Motor neuron (in vitro differentiated cells): ENCODE results near the gene IER5. TPM values are rescaled to one million over a fixed set of nuclear protein-coding genes. Genes with fewer than 3 reads are reported as not detected.
A peak's percentile ranks its signal among the peaks of the same experiment; 100 is the strongest.
"Not testable (repeated sequence)": the region's sequence is repeated elsewhere in the genome, so short reads cannot be mapped to it uniquely, and the experiment has no call there.

Source experiments
- ATAC-seq, 8 experiments: fragments of 200-7000 bp; cut with Tn5 transposase; replicated peaks in 6 of 8; 2 replicates each; pipeline ENCODE4 v1.8.0; 2021; ENCODE audit warnings: mild to moderate bottlenecking in 8 of 8, moderate library complexity in 8 of 8
- H3K27ac ChIP-seq, 2 donors: fragments of 250-450 bp; sonication (Bioruptor Pico); 2 replicates each; pipeline ENCODE4 v1.9.0; 2021; ENCODE audit warnings: antibody characterized with exemption in 2 of 2, mild to moderate bottlenecking in 2 of 2, moderate library complexity in 1 of 2
- H3K4me1 ChIP-seq, 2 donors: fragments of 250-450 bp; sonication (Bioruptor Pico); replicated peaks in 1 of 2; 2 replicates each; pipeline ENCODE4 v1.6.1; 2021; ENCODE audit warnings: antibody characterized with exemption in 2 of 2, mild to moderate bottlenecking in 2 of 2, moderate library complexity in 1 of 2
- H3K4me3 ChIP-seq, 5 donors: fragments of 250-450 bp; sonication (Bioruptor Pico); 2 replicates each; pipeline ENCODE4 v1.9.0; 2021; ENCODE audit warnings: antibody characterized with exemption in 5 of 5, mild to moderate bottlenecking in 5 of 5, moderate library complexity in 4 of 5
- WGBS, 10 experiments: fragments of 450-650 bp; shearing (Covaris generic); methylation state at CpG; one replicate each; pipeline ENCODE4 v1.0.0; 2022; 5-methylcytosine and 5-hydroxymethylcytosine counted together
- in situ Hi-C, 9 experiments: fragments of 400-800 bp; cut with MboI; loops; one replicate each; pipeline ENCODE4 v1.15.0; 2021; ENCODE audit warnings: low sequenced_read_pairs in 9 of 9, low pct_unique_long_range_greater_than_20kb in 2 of 9; ENCODE audit not compliant: unreplicated experiment in 9 of 9
- total RNA-seq, 8 experiments: library from RNA; unstranded; fragments of 300-600 nt; gene quantifications; 2 replicates each; pipeline versions ENCODE4 v1.2.3 to v1.2.4, GENCODE V29; 2022

The IER5 gene
- total RNA-seq, 8 experiments from 2014 or later = 9.6 to 20.1 (median 11.8) TPM

GRCh38 chr1:181114574-181115367 is 26.3 kb downstream of the IER5 start:
- H3K4me3 ChIP-seq = no peak overlapping the region
- WGBS, 10 experiments = 22 to 100% (median 92%) methylated on average over 1 to 11 of the region's 11 CpGs
- H3K4me1 ChIP-seq = peaks cover 32 to 34% of the 10 kb centered on the region in 2 donors
- in situ Hi-C loops = no loop called here
- ATAC-seq = no peak
- H3K27ac ChIP-seq = no peak overlapping the region

GRCh38 chr1:181115368-181115684 is 26.8 kb downstream of the IER5 start:
- Histone ChIP-seq H3K4me1 (peaks cover 26 to 29% of the 10 kb centered on the region in 2 donors), H3K27ac (no peak overlapping the region), H3K4me3 (no peak overlapping the region)
- in situ Hi-C loops = no loop called here
- ATAC-seq = no peak
- WGBS, 10 experiments = 80 to 100% (median 93%) methylated on average over 1 to 3 of the region's 3 CpGs; no CpG with 5 or more reads in 2 of the 10 experiments

GRCh38 chr1:181115971-181116370 is 27.5 kb downstream of the IER5 start:
- 74 to 100% (median 96%) methylated on average over 2 to 9 of the region's 9 CpGs; no CpG with 5 or more reads in 1 of the 10 experiments for WGBS, 10 experiments
- H3K27ac ChIP-seq, H3K4me3 ChIP-seq, in situ Hi-C loops, ATAC-seq: not testable (repeated sequence)
- peaks cover 24 to 26% of the 10 kb centered on the region in 2 donors for H3K4me1 ChIP-seq

- H3K4me1 ChIP-seq = peaks cover 24 to 26% of the 10 kb centered on the region in 2 donors
- no peak overlapping the region for H3K27ac ChIP-seq
- WGBS, 10 experiments = 81 to 100% (median 87%) methylated on average over 1 to 3 of the region's 3 CpGs; no CpG with 5 or more reads in 4 of the 10 experiments
- ATAC-seq = no peak
- in situ Hi-C loops = no loop called here
- H3K4me3 ChIP-seq = no peak overlapping the region
Observed at GRCh38 chr1:181116819-181117390, 28.4 kb downstream of the IER5 start.

GRCh38 chr1:181117648-181118449 is 29.3 kb downstream of the IER5 start:
- 35 to 100% (median 49%) methylated on average over 1 to 5 of the region's 9 CpGs; no CpG with 5 or more reads in 4 of the 10 experiments for WGBS, 10 experiments
- peak; percentile 77 to 89 (median 85) for ATAC-seq
- Histone ChIP-seq H3K4me3 (no peak overlapping the region), H3K27ac (peak overlapping the region in 1 of 2 donors; percentile 14), H3K4me1 (peaks cover 21 to 22% of the 10 kb centered on the region in 2 donors)
- in situ Hi-C loops = no loop called here

- no peak for ATAC-seq
- Histone ChIP-seq H3K27ac (no peak overlapping the region), H3K4me1 (peaks cover 13% of the 10 kb centered on the region in 2 donors), H3K4me3 (no peak overlapping the region)
- 44 to 93% (median 81%) methylated on average over 3 to 6 of the region's 6 CpGs; no CpG with 5 or more reads in 3 of the 10 experiments for WGBS, 10 experiments
- in situ Hi-C loops = no loop called here
Observed at GRCh38 chr1:181119093-181119989, 30.8 kb downstream of the IER5 start.

- Histone ChIP-seq H3K27ac (no peak overlapping the region), H3K4me3 (no peak overlapping the region), H3K4me1 (peaks cover 13% of the 10 kb centered on the region in 2 donors)
- ATAC-seq = no peak
- 60 to 78% (median 64%) methylated on average over 1 to 2 of the region's 2 CpGs; no CpG with 5 or more reads in 5 of the 10 experiments for WGBS, 10 experiments
- in situ Hi-C loops = no loop called here
Observed at GRCh38 chr1:181120924-181121323, 32.4 kb downstream of the IER5 start.

GRCh38 chr1:181121498-181121897 is 33.0 kb downstream of the IER5 start:
- no peak for ATAC-seq
- Histone ChIP-seq H3K27ac (no peak overlapping the region), H3K4me3 (no peak overlapping the region), H3K4me1 (peaks cover 13% of the 10 kb centered on the region in 2 donors)
- in situ Hi-C loops = no loop called here
- WGBS, 10 experiments = 49 to 100% (median 78%) methylated on average over 2 to 5 of the region's 5 CpGs; no CpG with 5 or more reads in 2 of the 10 experiments

- no peak for ATAC-seq
- Histone ChIP-seq H3K27ac (no peak overlapping the region), H3K4me1 (peaks cover 10 to 15% of the 10 kb centered on the region in 2 donors), H3K4me3 (no peak overlapping the region)
- in situ Hi-C loops = no loop called here
- 79 to 100% (median 97%) methylated on average over 1 to 5 of the region's 5 CpGs; no CpG with 5 or more reads in 4 of the 10 experiments for WGBS, 10 experiments
Observed at GRCh38 chr1:181122222-181122621, 33.7 kb downstream of the IER5 start.

- Histone ChIP-seq H3K4me1 (peaks cover under 1 to 6% of the 10 kb centered on the region in 2 donors), H3K27ac (no peak overlapping the region), H3K4me3 (no peak overlapping the region)
- ATAC-seq = no peak
- WGBS, 10 experiments = 50 to 100% (median 87%) methylated on average over 1 to 3 of the region's 3 CpGs; no CpG with 5 or more reads in 4 of the 10 experiments
- in situ Hi-C loops = no loop called here
Observed at GRCh38 chr1:181123173-181123572, 34.7 kb downstream of the IER5 start.

GRCh38 chr1:181124291-181124751 is 35.8 kb downstream of the IER5 start:
- WGBS, 10 experiments = 0% methylated on average over 1 of the region's 2 CpGs; no CpG with 5 or more reads in 9 of the 10 experiments
- H3K27ac ChIP-seq = no peak overlapping the region
- peaks cover 10 to 16% of the 10 kb centered on the region in 2 donors for H3K4me1 ChIP-seq
- in situ Hi-C loops = no loop called here
- ATAC-seq = no peak
- no peak overlapping the region for H3K4me3 ChIP-seq

- 50 to 100% (median 78%) methylated on average over 1 to 4 of the region's 4 CpGs; no CpG with 5 or more reads in 3 of the 10 experiments for WGBS, 10 experiments
- in situ Hi-C loops = loop anchor here in 3 of 9 experiments (25.0 kb wide), 2 partner anchors 214 to 239 kb away; partner anchors contain the start of gene KIAA1614 (in 2 of the 3)
Observed at GRCh38 chr1:181126289-181126688, 37.8 kb downstream of the IER5 start.

More at GRCh38 chr1:181126289-181126688, 37.8 kb downstream of the IER5 start:
- H3K27ac ChIP-seq = no peak overlapping the region
- H3K4me1 ChIP-seq = peaks cover 18 to 32% of the 10 kb centered on the region in 2 donors
- no peak for ATAC-seq
- H3K4me3 ChIP-seq = no peak overlapping the region
